ENCODE measurements around the gene CD8B.
"Not testable (repeated sequence)": the region's sequence is repeated elsewhere in the genome, so short reads cannot be mapped to it uniquely, and the experiment has no call there.

GRCh38 chr2:86839455-86839854, 22.2 kb downstream of the CD8B start:
- not testable (repeated sequence) for TF ChIP-seq NFYB (IDR thresholded peaks at IDR 0.05; ENCODE audit: extremely low read depth, insufficient read length); ZNF354B (CRISPR knock-in tag; IDR thresholded peaks at IDR 0.05); PHB2 (IDR thresholded peaks at IDR 0.05; ENCODE audit: low read depth); FOXJ3 (CRISPR knock-in tag; IDR thresholded peaks at IDR 0.05); ETV6 (IDR thresholded peaks at IDR 0.05; ENCODE audit: borderline replicate concordance in 1 of 2, low read depth in 2 of 2, low read length in 1 of 2); ETV6 (CRISPR knock-in tag; IDR thresholded peaks at IDR 0.05; ENCODE audit: borderline replicate concordance); ZFP36 (IDR thresholded peaks at IDR 0.05; ENCODE audit: low read depth, low read length, partially characterized antibody); NONO (IDR thresholded peaks at IDR 0.05; ENCODE audit: low read depth in 2 of 2, low read length in 1 of 2); MXI1 (IDR thresholded peaks at IDR 0.05; ENCODE audit: low read depth, low read length); THRA (IDR thresholded peaks at IDR 0.05); RBM22 (IDR thresholded peaks at IDR 0.05; ENCODE audit: low read depth, low read length, poor library complexity, severe bottlenecking); PCBP2 (IDR thresholded peaks at IDR 0.05; ENCODE audit: low read depth, low read length, poor library complexity, severe bottlenecking); POLR2AphosphoS5 (IDR thresholded peaks at IDR 0.05; ENCODE audit: control insufficient read depth, insufficient read depth, low read depth, low read length)

Data from K562 (cell line).